Fibroblast of villous mesenchyme (primary cell): ENCODE data around the gene KBTBD12. TPM values are rescaled to one million over a fixed set of nuclear protein-coding genes. Genes with fewer than 3 reads are reported as not detected.

Experiments
- DNase-seq: peaks from one replicate; pipeline ENCODE4 v3.0.0-alpha.2; 2010; ENCODE audit warnings: low read depth
- H3K4me3 ChIP-seq: 2 replicates; pipeline ENCODE4 v1.5.1; 2011; ENCODE audit warnings: low read depth, mild to moderate bottlenecking, low read length
- CTCF ChIP-seq: IDR thresholded peaks from 2 replicates; pipeline ENCODE4 v1.5.1; 2012; ENCODE audit warnings: low read depth, mild to moderate bottlenecking, low read length; ENCODE audit not compliant: insufficient read depth
- small RNA-seq: library from RNA; depleted of rRNA; stranded (forward); fragments of <200 nt; gene quantifications from one replicate; pipeline ENCODE3, GENCODE V24; 2012
- total RNA-seq: library from RNA; depleted of rRNA; stranded (reverse); fragments of >200 nt; gene quantifications from 2 replicates; pipeline ENCODE4 v1.2.3, GENCODE V29; 2012

Gene KBTBD12
- total RNA-seq, 1 donor: not detected

GRCh38 chr3:128014548-128014947 lies 99.5 kb downstream of the KBTBD12 start:
- no peak for TF ChIP-seq CTCF
- H3K4me3 ChIP-seq: no peak overlapping the region

GRCh38 chr3:128016502-128016901 lies 101.5 kb downstream of the KBTBD12 start:
- no peak for TF ChIP-seq CTCF
- no peak for DNase-seq
- H3K4me3 ChIP-seq: no peak overlapping the region

More at GRCh38 chr3:128014548-128014947, 99.5 kb downstream of the KBTBD12 start:
- DNase-seq: no peak

- TF ChIP-seq CTCF: no peak
- DNase-seq: no peak
- no peak overlapping the region for H3K4me3 ChIP-seq
Measured at GRCh38 chr3:128021768-128022372, 106.8 kb downstream of the KBTBD12 start.

- DNase-seq: no peak
- no peak overlapping the region for H3K4me3 ChIP-seq
- TF ChIP-seq CTCF: no peak
Measured at GRCh38 chr3:128033102-128033501, 118.1 kb downstream of the KBTBD12 start.

- H3K4me3 ChIP-seq: no peak overlapping the region
- DNase-seq: no peak
- no peak for TF ChIP-seq CTCF
Measured at GRCh38 chr3:128036119-128036518, 121.1 kb downstream of the KBTBD12 start.

Small RNA genes lying within 50 kb of the gene (small RNA-seq; reads per million reads assigned to genes)
- gene RNA5SP139: not detected

Other genes starting within 250 kb of the KBTBD12 start
- 3.5 and 6.4 TPM in 2 replicates for gene ABTB1, start 242.3 kb upstream of the KBTBD12 start, total RNA-seq
- gene MGLL, start 92.7 kb upstream of the KBTBD12 start, total RNA-seq: 82.1 and 141 TPM in 2 replicates
- 298 and 383 TPM in 2 replicates for gene SEC61A1, start 137.2 kb downstream of the KBTBD12 start, total RNA-seq
- 56.4 and 83.8 TPM in 2 replicates for gene RUVBL1, start 208.6 kb downstream of the KBTBD12 start, total RNA-seq
- gene EEFSEC, start 238.2 kb downstream of the KBTBD12 start, total RNA-seq: 3.0 and 6.1 TPM in 2 replicates